NCI-H82 treated with DMSO at 0.1 percent for 48 hours (cell line): ENCODE measurements around the gene TBC1D1.

Experiments
- DNase-seq: peaks from one replicate; lab custom pipeline; 2025; ENCODE audit not compliant: unreplicated experiment; lab: John Stamatoyannopoulos, UW

TBC1D1 gene

GRCh38 chr4:38141808-38142500, 251.1 kb downstream of the TBC1D1 start:
- no peak for DNase-seq

- no peak for DNase-seq
Observed at GRCh38 chr4:38144031-38144430, 253.1 kb downstream of the TBC1D1 start.

GRCh38 chr4:38145033-38145678, 254.3 kb downstream of the TBC1D1 start:
- no peak for DNase-seq

- DNase-seq = no peak
Observed at GRCh38 chr4:38145741-38146140, 254.9 kb downstream of the TBC1D1 start.

- no peak for DNase-seq
Observed at GRCh38 chr4:38146383-38146782, 255.5 kb downstream of the TBC1D1 start.

- no peak for DNase-seq
Observed at GRCh38 chr4:38149472-38149996, 258.6 kb downstream of the TBC1D1 start.

GRCh38 chr4:38149997-38150671, 259.2 kb downstream of the TBC1D1 start:
- no peak for DNase-seq

GRCh38 chr4:38150766-38151165, 259.9 kb downstream of the TBC1D1 start:
- no peak for DNase-seq

- DNase-seq = no peak
Observed at GRCh38 chr4:38151873-38152272, 261.0 kb downstream of the TBC1D1 start.

- no peak for DNase-seq
Observed at GRCh38 chr4:38152305-38152704, 261.4 kb downstream of the TBC1D1 start.

GRCh38 chr4:38152721-38153386, 262.0 kb downstream of the TBC1D1 start:
- DNase-seq = no peak

GRCh38 chr4:38153387-38153760, 262.5 kb downstream of the TBC1D1 start:
- DNase-seq = no peak

- no peak for DNase-seq
Observed at GRCh38 chr4:38154252-38154651, 263.4 kb downstream of the TBC1D1 start.

- no peak for DNase-seq
Observed at GRCh38 chr4:38154681-38155588, 264.1 kb downstream of the TBC1D1 start.

- DNase-seq = no peak
Observed at GRCh38 chr4:38155589-38156294, 264.9 kb downstream of the TBC1D1 start.

GRCh38 chr4:38157592-38157991, 266.7 kb downstream of the TBC1D1 start:
- DNase-seq = no peak

GRCh38 chr4:38160487-38161207, 269.8 kb downstream of the TBC1D1 start:
- DNase-seq = no peak

GRCh38 chr4:38161208-38162113, 270.6 kb downstream of the TBC1D1 start:
- DNase-seq = no peak
